HFFc6 (cell line): ENCODE results near the gene SELENOW. TPM values are rescaled to one million over a fixed set of nuclear protein-coding genes. Genes with fewer than 3 reads are reported as not detected.
"Not testable (repeated sequence)": the region's sequence is repeated elsewhere in the genome, so short reads cannot be mapped to it uniquely, and the experiment has no call there.

Experiments used
- DNase-seq: peaks from one replicate; pipeline ENCODE4 v3.0.0-alpha.2; 2018
- H3K27ac Mint-ChIP-seq: 2 replicates; pipeline ENCODE4 v1.8.0; 2020; ENCODE audit warnings: mild to moderate bottlenecking, mixed read lengths
- H3K27me3 Mint-ChIP-seq: 2 replicates; pipeline ENCODE4 v1.8.0; 2021; ENCODE audit warnings: mild to moderate bottlenecking, moderate library complexity, mixed read lengths; ENCODE audit not compliant: insufficient read depth
- H3K36me3 Mint-ChIP-seq: 2 replicates; pipeline ENCODE4 v1.8.0; 2021; ENCODE audit warnings: low read depth, mixed read lengths
- H3K4me1 Mint-ChIP-seq: 2 replicates; pipeline ENCODE4 v1.8.0; 2020; ENCODE audit warnings: low read depth, mixed read lengths
- H3K4me3 Mint-ChIP-seq: 2 replicates; pipeline ENCODE4 v1.8.0; 2020; ENCODE audit warnings: mild to moderate bottlenecking, moderate library complexity, mixed read lengths
- H3K9me3 Mint-ChIP-seq: 2 replicates; pipeline ENCODE4 v1.8.0; 2020; ENCODE audit warnings: mild to moderate bottlenecking, mixed read lengths
- total RNA-seq, 6 experiments: library from RNA; stranded (reverse); fragmentation: NEBNext Ultra II Directional; extraction: Animal tissue kit (Norgen Biotek cat#: 25700); gene quantifications; 2 replicates in 1 of 6; 3 replicates in 5 of 6; pipeline ENCODE4 v1.2.3, GENCODE V29; 2021
- TF ChIP-seq, protein P1 (sequence below): fragments of 200-600 bp; sonication (generic); IDR thresholded peaks from 2 replicates; pipeline ENCODE4 v1.5.0; 2021; ENCODE audit warnings: antibody characterized with exemption, mild to moderate bottlenecking

Gene SELENOW
- total RNA-seq, 6 experiments from 2014 or later, result 214 to 245 (median 224) TPM

DNA sequence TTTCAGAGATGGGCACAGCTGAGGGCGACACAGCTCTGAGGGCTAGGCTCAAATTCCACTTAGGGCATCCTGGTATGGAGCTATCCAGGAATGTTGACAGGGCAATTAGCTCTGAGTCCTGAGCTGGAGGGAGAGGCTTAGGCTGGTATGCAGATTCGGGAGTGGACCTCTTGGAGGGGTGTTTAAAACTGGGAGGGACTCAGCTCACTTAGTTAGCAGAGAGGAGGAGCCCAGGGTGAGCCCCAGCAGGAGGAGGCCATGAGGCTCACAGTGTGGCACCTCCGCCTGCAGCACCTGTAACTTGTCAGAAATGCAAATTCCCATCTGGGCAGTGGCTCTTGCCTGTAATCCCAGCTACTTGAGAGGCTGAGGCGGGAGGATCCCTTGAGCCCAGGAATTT, 43.4 kb upstream of the SELENOW start:
- H3K27me3 Mint-ChIP-seq, result peaks cover 7% of the 10 kb centered on the region
- peaks cover 33% of the 10 kb centered on the region for H3K36me3 Mint-ChIP-seq
- DNase-seq, result no peak
- H3K27ac Mint-ChIP-seq, result no peak overlapping the region
- TF ChIP-seq, protein P1, sequence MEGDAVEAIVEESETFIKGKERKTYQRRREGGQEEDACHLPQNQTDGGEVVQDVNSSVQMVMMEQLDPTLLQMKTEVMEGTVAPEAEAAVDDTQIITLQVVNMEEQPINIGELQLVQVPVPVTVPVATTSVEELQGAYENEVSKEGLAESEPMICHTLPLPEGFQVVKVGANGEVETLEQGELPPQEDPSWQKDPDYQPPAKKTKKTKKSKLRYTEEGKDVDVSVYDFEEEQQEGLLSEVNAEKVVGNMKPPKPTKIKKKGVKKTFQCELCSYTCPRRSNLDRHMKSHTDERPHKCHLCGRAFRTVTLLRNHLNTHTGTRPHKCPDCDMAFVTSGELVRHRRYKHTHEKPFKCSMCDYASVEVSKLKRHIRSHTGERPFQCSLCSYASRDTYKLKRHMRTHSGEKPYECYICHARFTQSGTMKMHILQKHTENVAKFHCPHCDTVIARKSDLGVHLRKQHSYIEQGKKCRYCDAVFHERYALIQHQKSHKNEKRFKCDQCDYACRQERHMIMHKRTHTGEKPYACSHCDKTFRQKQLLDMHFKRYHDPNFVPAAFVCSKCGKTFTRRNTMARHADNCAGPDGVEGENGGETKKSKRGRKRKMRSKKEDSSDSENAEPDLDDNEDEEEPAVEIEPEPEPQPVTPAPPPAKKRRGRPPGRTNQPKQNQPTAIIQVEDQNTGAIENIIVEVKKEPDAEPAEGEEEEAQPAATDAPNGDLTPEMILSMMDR, result no peak
- no peaks in the 10 kb centered on the region for H3K9me3 Mint-ChIP-seq
- no peak overlapping the region for H3K4me3 Mint-ChIP-seq
- peaks cover 20% of the 10 kb centered on the region for H3K4me1 Mint-ChIP-seq

DNA sequence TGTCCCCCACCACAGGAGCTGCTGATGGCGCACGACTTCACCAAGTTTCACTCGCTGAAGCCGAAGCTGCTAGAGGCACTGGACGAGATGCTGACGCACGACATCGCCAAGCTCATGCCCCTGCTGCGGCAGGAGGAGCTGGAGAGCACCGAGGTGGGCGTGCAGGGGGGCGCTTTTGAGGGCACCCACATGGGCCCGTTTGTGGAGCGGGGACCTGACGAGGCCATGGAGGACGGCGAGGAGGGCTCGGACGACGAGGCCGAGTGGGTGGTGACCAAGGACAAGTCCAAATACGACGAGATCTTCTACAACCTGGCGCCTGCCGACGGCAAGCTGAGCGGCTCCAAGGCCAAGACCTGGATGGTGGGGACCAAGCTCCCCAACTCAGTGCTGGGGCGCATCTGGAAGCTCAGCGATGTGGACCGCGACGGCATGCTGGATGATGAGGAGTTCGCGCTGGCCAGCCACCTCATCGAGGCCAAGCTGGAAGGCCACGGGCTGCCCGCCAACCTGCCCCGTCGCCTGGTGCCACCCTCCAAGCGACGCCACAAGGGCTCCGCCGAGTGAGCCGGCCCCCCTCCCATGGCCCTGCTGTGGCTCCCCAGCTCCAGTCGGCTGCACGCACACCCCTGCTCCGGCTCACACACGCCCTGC, 37.5 kb upstream of the SELENOW start:
- TF ChIP-seq, protein P1, result no peak
- Mint-ChIP-seq H3K36me3 (peaks cover 34% of the 10 kb centered on the region), H3K4me3 (no peak overlapping the region)

DNA sequence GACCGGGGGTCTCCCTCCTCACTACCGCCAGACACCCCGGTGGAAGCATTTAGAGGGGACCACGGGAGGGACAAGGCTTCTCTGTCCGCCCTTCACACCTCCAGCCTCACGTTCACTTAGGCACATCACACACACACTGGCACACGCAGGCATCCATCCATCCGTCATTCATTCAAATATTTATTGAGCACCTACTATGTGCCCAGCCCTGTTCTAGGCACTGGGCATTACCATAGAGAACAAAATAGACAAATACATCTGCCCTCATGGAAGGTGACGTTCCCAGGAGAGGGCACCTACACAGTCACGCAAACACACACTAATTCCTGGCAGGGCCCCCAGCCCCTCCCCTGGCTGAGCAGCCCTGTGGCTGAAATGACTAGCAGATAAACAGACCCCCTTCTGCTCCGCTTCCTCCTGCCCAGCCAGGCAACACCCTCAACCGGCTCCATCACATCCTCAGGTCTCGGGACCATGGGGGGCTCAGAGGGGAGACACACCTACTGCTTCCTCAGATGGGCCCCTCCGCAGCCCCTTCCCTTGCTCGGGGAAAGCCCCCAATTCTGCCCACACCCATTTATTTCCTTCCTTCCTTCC, 36.9 kb upstream of the SELENOW start:
- peaks cover 27% of the 10 kb centered on the region for H3K36me3 Mint-ChIP-seq
- H3K4me3 Mint-ChIP-seq, result peak overlapping the region; percentile 99
- peak overlapping the region; percentile 98 for H3K27ac Mint-ChIP-seq
- DNase-seq, result no peak
- H3K4me1 Mint-ChIP-seq, result peaks cover 39% of the 10 kb centered on the region
- H3K27me3 Mint-ChIP-seq, result peaks cover 34% of the 10 kb centered on the region
- TF ChIP-seq, protein P1, result no peak
- H3K9me3 Mint-ChIP-seq, result peaks cover 8% of the 10 kb centered on the region; the same call in 1 of the 2 replicates

More for the DNA sequence above, 37.5 kb upstream of the SELENOW start:
- H3K27ac Mint-ChIP-seq, result peak overlapping the region; percentile 98; the same call in 1 of the 2 replicates
- peaks cover 8% of the 10 kb centered on the region; the same call in 1 of the 2 replicates for H3K9me3 Mint-ChIP-seq
- H3K27me3 Mint-ChIP-seq, result peaks cover 34% of the 10 kb centered on the region
- DNase-seq, result no peak
- H3K4me1 Mint-ChIP-seq, result peaks cover 42% of the 10 kb centered on the region

DNA sequence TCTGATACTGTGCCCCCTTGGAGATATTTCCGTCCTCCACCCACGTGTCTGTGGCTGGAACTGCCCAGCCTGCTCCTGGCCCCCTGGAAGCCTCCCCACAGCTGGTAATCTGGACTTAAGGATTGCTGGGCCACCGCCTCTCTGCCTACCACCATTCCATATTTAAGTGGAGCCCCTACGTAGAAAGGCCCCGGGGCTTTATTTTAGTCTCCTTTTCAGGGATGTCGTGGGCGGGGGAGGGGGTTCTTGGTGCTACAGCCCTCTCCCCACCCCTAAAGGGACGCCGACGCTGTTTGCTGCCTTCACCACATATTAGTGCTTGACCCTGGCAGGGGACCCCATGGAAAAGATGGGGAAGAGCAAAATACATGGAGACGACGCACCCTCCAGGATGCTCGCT, 35.9 kb upstream of the SELENOW start:
- H3K9me3 Mint-ChIP-seq, result peaks cover 8% of the 10 kb centered on the region; the same call in 1 of the 2 replicates
- TF ChIP-seq, protein P1, result no peak
- peak overlapping the region; percentile 99 for H3K4me3 Mint-ChIP-seq
- no peak for DNase-seq
- peak overlapping the region; percentile 98 for H3K27ac Mint-ChIP-seq
- H3K36me3 Mint-ChIP-seq, result peaks cover 32% of the 10 kb centered on the region
- H3K27me3 Mint-ChIP-seq, result peaks cover 34% of the 10 kb centered on the region
- peaks cover 45% of the 10 kb centered on the region for H3K4me1 Mint-ChIP-seq

DNA sequence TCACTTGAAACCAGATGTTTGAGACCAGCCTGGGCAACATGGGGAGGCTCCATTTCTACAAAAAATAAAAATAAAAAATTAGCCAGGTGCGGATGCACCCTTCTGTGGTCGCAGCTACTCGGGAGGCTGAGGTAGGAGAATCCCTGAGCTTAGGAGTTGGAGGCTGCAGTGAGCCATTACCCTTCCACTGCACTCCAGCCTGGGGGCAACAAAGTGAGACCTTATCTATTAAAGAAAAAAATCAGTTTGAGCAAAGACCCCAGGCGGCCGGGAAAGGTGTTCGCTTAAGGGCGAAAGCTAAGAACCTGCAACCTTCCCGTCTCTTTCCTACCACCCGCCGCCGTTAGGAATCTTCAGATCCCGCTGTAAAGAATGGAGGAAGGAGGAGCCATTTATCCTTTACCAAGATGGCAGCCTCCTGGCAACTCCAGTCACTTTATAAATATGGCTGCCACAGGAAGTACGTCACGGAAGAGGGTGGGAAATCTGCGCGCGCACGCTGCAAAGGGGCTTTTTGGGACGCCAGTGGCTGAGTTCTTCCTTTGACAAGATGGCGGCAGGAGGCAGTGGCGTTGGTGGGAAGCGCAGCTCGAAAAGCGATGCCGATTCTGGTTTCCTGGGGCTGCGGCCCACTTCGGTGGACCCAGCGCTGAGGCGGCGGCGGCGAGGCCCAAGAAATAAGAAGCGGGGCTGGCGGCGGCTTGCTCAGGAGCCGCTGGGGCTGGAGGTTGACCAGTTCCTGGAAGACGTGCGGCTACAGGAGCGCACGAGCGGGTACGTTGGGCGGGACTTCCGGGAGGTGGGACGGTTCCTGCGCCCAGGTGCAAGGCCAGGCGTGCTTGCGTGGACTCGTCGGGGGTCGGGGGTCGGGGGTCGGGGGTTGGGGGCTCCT, 33.2 kb upstream of the SELENOW start, which contains the start of gene NOP53:
Gene NOP53, plus strand, starts transcription at position 537 of the 892 bp plus-strand sequence. Its CDS starts 14 bp downstream, at position 551.
- Mint-ChIP-seq H3K27ac (peak within 1 kb of the TSS; percentile 98), H3K9me3 (peaks cover 8% of the 10 kb centered on the region; the same call in 1 of the 2 replicates), H3K4me3 (peak within 1 kb of the TSS; percentile 99), H3K36me3 (peaks cover 37% of the 10 kb centered on the region), H3K4me1 (peaks cover 45% of the 10 kb centered on the region), H3K27me3 (peaks cover 39% of the 10 kb centered on the region)
- DNase-seq, result peak; percentile 96
- TF ChIP-seq, protein P1, result 0 out of 2 replicates have a peak, but pooled peaks have one; percentile 6

DNA sequence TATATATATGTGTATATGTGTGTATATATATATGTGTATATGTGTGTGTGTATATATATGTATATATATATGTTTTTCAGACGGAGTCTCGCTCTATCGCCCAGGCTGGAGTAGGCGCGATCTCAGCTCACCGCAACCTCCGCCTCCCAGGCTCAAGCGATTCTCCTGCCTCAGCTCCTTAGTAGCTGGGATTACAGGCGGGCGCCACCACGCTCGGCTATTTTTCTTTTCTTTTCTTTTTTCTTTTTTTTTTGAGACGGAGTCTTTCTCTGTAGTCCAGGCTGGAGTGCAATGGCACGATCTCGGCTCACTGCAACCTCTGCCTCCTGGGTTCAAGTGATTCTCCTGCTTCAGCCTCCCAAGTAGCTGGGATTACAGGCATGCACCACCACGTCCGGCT, 32.4 kb upstream of the SELENOW start:
- DNase-seq, H3K27ac Mint-ChIP-seq, H3K9me3 Mint-ChIP-seq: not testable (repeated sequence)
- Mint-ChIP-seq H3K27me3 (peaks cover 42% of the 10 kb centered on the region), H3K36me3 (peaks cover 38% of the 10 kb centered on the region), H3K4me1 (peaks cover 45% of the 10 kb centered on the region), H3K4me3 (peak overlapping the region; percentile 99)
